Renal cortical epithelial cell (primary cell): Measurements from ENCODE around the gene PGM2L1. TPM values are rescaled to one million over a fixed set of nuclear protein-coding genes. Genes with fewer than 3 reads are reported as not detected.
A peak's percentile ranks its signal among the peaks of the same experiment; 100 is the strongest.
"Not testable (repeated sequence)": the region's sequence is repeated elsewhere in the genome, so short reads cannot be mapped to it uniquely, and the experiment has no call there.

Experiments used
- DNase-seq: peaks from one replicate; pipeline ENCODE4 v3.0.0-alpha.2; 2011; ENCODE audit warnings: low read depth
- total RNA-seq: library from RNA; depleted of rRNA; stranded (reverse); fragments of >200 nt; gene quantifications from 2 replicates; pipeline ENCODE4 v1.2.3, GENCODE V29; 2014

The PGM2L1 gene
- total RNA-seq, 1 donor from 2014 or later: 29.2 TPM

DNA sequence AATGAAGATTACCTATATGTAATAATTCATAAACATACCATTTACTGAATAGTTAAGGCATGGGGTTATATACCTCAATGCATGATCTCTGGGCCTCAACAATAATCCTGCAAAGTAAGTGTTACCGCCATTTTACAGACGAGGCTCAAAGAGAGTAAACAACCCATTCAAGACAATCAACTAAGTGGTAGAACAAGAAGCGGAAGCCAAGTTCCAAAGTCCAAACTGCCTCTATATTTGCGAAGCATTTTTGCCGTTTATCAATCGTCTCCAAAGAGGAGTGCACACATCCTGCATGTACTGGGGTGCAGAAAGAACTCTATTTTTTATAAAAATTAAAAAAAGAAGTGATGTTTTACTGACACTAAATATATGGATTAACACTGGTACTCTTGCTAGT lies 59.3 kb downstream of the PGM2L1 start:
- DNase-seq: no peak

- no peak for DNase-seq
Measured at GRCh38 chr11:74333193-74333592, 65.0 kb downstream of the PGM2L1 start.

GRCh38 chr11:74332291-74332690 lies 65.9 kb downstream of the PGM2L1 start:
- DNase-seq: no peak

GRCh38 chr11:74331000-74331399 lies 67.2 kb downstream of the PGM2L1 start:
- not testable (repeated sequence) for DNase-seq

GRCh38 chr11:74330075-74330858 lies 68.0 kb downstream of the PGM2L1 start:
- DNase-seq: peak; percentile 97

GRCh38 chr11:74327076-74327475 lies 71.2 kb downstream of the PGM2L1 start:
- DNase-seq: no peak

- no peak for DNase-seq
Measured at GRCh38 chr11:74326665-74327064, 71.6 kb downstream of the PGM2L1 start.

DNA sequence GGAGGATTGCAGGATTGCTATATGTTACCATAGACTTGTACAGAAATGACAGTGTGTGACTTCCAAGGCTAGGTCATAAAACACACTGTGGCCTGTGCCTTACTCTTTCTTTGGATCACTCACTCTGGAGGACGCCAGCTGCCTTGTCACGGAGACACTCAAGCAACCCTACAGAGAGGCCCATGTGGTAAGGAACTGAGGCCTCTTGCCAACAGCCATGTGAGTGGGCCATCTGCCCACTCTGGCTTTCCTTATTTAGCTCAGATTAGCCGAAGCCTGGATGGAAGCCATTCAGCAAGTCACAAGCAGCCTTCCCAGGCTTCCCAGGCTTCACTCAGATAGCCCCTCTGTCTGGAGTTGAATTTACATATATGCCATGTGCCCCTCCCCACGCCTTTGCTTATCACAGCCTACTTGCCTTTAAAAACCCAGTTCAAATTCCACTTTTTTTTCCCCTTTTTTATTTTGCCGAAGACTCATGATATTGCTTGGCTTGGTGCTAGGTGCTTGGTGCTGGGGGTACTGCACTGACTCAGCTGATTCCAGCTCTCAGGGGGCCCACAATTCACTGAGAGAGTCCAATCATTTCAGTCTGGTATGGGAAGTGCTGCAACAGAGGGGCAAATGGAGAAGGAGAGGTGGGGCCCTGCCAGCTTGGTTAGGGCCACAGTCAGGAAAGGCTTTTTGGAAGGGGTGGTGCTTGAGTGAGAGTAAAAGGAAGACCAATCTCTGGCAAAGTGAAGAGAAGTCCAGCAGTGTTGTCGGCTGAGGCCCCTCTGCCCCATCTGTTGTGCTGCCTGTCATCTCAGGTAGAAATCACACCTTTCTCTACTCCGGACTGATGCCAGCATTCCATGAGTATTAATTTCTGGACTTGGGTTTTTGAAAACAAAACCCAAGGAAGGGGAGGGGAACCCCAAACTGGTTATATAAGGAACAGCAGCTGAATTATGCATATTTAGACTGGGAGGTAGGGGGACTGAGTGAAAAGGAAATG lies 72.3 kb downstream of the PGM2L1 start:
- DNase-seq: no peak

- DNase-seq: peak; percentile 16
Measured at GRCh38 chr11:74322667-74323066, 75.6 kb downstream of the PGM2L1 start.

DNA sequence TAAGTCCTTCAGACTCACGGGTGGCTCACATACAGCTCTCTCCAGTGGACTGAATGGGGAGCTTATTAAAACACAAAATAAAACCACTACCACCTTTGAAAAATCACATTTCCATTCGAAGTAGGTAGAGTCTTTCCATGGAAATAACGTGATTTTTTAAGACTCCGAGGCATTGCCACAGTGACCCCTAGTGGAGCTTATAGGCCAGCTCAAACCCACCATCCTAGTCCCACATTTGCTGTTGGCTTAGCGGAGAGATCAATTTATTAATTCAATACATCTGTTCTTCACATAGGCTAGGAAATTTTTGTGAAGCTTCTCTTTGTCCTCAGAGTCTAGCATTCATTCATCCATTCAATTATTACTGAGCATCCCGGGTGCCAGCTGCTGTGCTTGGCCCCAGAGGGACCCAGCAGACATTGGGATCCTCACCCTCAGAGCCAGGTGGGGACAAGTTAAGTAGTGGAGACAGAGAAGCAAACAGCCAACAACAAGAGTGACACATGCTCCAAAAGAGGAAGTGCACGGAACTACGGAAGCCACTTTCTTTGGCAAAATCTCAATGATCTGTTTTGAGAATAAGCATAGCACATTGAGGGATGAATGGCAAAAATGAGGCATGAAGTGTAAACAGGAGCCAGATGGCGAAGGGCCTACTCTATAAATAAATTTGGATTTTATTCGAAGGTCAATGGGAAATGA lies 76.6 kb downstream of the PGM2L1 start:
- DNase-seq: peak; percentile 21

GRCh38 chr11:74320538-74320937 lies 77.7 kb downstream of the PGM2L1 start:
- DNase-seq: no peak

- DNase-seq: peak; percentile 80
Measured at GRCh38 chr11:74319139-74319816, 79.0 kb downstream of the PGM2L1 start.

DNA sequence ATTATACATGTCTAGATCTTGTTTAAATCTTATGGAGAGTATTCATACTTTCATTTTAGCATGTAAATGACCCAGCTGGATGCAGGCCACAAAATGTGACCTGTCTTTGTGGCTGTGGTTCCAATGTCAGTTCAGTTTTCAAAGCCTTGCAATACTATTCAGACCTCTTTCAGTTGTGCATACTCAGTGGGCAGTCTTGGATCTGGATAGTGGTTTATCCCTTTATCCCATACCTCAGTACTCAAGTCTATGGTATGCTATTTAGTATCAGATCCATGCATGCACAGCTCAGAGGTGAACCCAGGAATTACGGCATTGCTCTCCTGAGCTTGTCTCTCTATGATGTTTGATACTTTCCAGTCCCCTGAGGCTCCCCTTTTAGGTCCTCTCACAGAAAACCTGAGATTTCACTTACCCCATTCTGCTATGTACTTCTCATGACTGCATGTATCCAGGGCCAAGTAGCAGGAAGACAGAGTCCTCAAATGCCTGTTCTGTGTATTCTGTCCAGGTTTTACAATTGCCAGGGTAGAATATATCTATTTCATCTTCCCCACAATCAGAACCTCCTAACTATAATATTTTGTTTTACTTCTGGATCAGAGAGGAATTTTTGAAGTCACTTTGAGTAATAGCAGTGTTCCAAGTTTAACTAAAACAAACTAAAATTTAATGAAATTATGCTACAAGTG lies 79.8 kb downstream of the PGM2L1 start:
- no peak for DNase-seq

GRCh38 chr11:74316772-74317505 lies 81.3 kb downstream of the PGM2L1 start:
- no peak for DNase-seq

- DNase-seq: peak; percentile 67
Measured at GRCh38 chr11:74312326-74312725, 85.9 kb downstream of the PGM2L1 start.

DNA sequence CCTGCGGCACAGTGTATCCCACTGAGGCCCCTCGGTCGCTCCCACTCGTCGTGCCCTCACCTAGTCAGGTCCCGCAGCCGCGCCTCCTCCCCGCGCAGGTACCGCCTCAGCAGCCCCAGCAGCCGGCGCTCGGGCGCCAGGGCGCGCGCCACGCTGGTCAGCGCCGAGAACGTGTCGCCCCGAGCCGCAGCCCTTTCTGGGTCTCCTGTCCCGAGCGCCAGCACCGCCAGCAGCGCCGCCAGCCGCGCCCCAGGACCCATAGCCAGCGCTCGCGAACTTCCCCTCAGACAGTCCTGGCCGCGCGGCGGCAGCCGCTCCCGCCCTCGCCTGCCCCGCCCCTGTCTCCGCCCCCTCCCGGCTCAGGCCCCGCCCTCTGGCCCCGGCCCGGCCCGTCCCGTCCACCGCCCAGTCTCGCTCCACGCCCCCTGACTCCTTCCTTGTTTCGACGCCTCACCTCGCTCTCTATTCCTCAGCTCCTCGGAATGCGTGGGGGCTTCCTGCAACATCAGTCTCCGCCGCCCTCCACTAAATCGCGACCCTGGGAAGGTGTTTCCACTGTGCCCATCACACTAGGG lies 86.8 kb downstream of the PGM2L1 start, which contains the start of gene P4HA3:
P4HA3 (minus strand) TSS at position 289 of the 575 bp plus-strand sequence; CDS start at position 260, 29 bp downstream.
- DNase-seq: no peak

GRCh38 chr11:74310857-74311256 lies 87.4 kb downstream of the PGM2L1 start:
- DNase-seq: no peak

DNA sequence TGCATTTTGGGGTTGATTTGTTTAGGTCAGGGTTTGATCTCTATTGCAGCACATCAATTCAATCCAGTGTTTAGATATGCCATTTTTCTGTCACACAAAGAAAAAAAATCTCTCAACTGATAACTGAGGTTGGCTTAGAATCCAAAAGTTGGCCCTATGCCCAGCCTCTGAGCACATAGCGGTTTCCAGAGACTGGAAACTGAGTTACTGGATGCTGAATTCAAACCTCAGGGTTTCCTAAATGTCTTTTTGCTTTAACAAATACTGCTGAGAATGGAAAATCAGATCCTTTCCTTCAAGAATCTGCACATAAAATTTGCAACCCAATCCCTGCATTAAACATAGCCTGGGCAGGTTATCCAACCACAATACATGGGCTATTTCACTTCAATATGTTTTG lies 90.8 kb downstream of the PGM2L1 start:
- DNase-seq: peak; percentile 27

DNA sequence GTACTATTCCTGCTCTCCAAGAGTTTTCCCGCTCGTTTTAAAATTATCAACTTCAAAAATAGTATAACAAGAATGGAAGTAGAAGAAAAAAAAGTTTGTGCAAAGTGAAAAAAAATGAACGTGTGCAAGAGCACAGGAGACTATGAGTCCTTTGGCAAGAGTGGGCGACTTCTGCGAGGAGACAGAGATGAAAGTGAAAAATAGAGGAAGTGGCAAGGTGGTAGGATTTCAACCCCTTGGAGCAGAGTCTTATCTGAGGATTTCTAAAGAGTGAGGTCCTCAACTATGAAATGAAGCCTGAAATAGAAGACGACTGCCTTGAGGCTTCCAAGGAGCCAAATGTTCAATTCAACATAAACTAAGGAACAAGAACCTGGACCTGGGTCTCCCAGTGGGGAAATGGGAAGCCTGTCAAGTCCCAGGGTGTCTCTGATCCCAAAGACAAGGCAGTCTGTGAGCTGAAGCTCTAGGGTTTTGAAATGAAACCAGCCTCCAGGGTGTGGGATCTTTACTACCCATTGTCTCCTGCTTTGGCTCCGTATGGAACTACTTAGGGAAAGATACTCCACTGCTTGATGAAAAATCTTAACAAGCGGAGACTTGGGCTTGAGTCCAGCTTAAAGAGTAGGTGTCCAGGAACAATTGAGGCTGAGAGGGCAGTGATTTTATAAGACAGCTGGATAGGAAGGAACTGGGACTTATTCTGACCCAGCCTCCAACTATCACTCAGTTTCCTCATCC lies 91.6 kb downstream of the PGM2L1 start:
- no peak for DNase-seq
